ENCODE measurements around the gene PLA2G1B.
A peak's percentile ranks its signal among the peaks of the same experiment; 100 is the strongest.

The PLA2G1B gene

DNA sequence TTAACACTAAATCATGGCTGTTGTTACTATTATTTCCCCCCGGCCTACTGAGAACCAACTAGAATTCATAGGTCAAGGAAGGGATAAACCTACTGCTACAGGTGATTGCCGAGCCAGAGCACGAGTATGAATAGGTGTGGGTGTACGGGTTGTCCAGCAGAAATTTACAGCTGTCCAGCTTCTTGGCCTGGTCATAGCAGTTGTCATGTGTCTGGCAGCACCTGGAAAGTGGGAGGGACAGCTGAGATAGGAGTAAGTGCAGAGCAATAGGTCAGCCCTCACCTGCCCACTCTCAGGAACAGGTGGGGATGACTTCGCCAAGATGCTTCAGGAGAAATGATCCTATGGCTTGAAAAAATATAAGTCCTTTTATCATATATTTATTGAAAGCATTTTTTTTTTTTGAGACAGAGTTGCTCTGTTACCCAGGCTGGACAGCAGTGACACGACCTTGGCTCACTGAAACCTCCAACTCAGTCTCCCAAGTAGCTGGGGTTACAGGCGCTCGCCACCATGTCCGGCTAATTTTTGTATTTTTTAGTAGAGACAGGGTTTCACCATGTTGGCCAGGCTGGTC, 2.6 kb downstream of the PLA2G1B start:
- DNase-seq (ENCODE audit: low read depth): no peak

DNA sequence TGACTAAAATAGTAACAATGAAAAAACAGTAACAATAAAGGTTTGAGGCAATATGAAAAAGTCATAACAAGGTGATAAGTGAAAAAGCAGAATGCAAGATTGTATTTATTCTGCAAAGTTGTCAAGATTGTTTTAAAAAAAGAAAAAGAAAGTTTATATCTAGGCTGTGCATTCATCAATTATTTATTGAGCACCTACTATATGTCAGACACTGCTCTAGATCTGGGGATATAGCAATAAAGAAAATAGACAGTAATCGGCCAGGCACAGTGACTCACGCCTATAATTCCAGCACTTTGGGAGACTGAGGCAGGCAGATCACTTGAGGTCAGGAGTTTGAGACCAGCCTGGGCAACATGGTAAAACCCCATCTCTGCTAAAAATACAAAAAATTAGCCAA, 3.8 kb downstream of the PLA2G1B start:
- no peak for DNase-seq (ENCODE audit: low read depth)

DNA sequence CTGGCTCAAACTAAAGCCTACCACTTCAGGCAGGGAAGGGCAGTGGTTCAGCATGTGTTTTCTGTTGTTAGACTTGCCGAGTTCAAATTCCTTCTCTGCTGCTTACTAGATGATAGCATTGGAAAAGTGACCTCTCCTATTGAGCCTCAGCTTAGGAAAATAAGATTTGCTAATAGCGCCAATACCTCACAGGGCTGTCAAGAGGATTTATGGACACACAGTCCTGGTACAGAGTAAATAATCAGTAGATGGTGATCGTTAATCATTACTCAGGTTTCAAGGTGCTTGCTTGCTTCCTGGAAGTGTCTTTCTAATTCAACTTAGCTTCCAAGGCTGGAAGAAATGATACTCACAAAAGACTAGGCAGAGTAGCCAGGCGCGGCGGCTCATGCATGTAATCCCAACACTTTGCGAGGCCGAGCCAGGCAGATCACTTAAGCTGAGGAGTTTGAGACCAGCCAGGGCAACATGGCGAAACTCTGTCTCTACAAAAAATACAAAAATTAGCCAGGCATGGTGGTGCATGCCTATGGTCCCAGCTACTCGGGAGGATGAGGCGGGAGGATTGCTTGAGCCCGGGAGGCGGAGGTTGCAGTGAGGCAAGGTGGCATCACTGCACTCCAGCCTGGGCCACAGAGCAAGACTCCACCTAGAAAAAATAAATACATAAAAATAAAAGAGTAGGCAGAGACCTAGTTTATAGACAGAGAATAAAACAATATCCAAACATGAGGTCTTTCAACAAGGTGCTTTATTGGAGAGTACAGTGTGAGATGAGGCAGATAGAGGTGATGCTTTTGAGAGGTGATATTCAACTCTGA, 6.0 kb downstream of the PLA2G1B start:
- DNase-seq (ENCODE audit: low read depth): no peak

DNA sequence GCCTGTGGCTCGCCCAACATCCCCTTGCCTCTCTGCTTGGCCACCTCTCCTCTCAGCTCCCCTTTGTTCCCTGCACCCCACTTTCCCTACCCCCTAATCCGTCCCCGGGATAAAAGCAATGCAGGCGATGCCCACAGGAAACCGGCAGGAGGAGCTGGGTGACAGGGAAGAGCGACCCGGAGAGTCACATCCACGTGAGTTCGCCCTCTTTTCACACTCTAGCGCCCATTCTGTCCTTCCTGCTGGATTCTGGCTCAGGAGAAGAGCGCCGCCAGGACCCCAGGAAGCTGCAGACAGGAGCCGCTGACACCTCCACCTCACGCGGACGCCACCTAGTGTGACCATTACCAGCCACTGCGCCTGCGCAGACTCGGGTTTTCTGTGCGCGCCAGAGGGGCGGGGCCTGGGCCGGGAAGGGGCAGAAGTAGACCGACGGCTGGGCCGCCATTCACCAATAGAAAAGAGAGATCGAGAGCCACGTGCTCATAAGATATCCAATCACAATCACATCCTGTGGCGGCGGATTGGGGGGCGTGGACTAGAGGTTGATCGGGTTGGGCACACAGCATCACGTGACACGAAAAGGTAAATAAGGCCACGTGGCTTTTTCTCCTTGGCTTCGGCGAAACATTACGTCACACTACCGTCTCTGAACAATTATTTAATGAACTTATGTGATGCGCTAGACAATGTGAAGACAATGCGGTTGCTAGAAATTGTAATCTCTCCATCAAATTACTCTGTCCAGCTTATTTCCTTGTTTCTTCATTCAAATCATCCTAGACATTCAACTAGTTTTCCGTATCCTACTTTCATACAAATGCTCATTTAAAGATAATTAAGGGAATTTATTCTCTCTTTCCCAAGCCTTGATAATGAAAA, 10.1 kb downstream of the PLA2G1B start:
- DNase-seq (ENCODE audit: low read depth): peak; percentile 97

DNA sequence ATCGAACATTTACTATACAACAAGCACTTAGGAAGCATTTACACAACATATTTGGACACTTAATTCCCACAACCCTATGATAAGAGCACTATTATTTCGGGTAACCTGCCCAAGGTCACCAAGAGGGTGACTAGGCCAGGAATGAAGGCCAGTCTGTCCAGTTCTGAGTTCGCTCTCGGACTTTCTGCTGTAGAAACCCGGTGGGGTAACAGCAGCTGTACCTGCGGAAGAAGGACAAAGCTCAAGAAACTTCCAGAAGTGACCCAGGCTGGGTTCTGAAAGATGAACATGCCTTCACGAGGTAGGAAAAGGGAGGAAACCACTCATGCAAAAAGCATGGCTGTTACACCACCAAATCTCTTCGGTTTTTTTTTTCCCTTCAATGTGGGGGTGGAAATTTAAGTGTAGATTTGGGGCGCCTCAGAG, 10.8 kb downstream of the PLA2G1B start:
- DNase-seq (ENCODE audit: low read depth): no peak

DNA sequence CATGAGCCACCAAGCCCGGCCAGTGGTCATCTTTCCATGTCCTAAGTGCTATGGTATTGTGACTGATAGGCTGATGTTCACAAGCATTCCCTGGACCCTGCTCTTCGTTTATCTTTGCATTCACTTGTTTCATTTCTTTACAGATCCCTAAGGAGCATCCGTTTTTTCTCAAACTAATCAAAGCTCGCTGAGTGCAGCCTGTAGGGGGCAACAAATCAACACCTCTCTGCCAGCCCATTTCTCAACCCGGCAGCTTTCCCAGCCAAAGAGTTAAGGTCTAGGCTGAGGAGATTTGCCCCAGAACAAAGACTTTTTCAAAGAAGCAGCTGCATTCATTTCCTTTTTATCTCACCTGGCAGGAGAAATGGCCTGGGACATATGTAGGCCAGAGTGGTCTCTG, 13.4 kb downstream of the PLA2G1B start:
- DNase-seq (ENCODE audit: low read depth): no peak

DNA sequence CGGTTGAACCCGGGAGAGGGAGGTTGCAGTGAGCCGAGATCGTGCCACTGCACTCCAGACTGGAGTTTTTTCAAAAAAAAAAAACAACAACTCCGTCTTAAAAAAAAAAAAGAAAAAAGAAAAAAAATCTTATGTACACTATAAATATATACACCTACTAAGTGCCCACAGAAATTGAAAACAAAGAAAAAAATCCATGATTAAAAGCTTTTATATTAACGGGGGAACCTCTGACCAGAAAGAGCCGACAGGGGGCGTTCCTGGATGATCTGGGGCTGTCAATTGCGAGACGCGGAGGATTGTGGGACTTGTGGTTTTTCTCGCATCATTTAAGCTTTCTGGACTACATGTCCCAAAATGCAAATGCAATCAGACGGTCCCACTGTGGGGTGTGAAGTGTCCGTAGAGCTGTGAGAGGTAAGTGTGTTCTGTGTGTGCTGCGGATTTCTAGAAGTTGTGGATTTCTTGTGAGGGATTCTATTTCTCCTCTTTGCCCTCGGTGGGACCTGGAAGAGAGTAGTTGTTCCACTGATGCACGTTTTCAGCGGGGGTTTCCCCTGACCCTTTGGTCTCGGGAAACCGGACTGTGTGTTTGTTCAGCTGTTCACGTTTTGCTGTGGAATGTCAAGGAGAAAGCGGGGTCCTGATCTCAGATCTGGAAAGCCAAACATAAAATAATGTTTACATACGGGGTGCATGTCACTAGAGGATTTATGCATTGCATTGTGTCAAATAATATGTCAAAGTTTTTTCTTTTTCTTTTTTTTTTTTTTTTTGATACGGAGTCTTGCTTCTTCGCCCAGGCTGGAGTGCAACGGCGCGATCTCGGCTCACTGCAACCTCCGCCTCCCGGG, 25.4 kb downstream of the PLA2G1B start, which contains the start of gene SIRT4:
SIRT4 (plus strand) TSS at position 360 of the 854 bp plus-strand sequence. CDS start 1,241 bp downstream, outside the sequence.
- peak; percentile 78 for DNase-seq (ENCODE audit: low read depth)

DNA sequence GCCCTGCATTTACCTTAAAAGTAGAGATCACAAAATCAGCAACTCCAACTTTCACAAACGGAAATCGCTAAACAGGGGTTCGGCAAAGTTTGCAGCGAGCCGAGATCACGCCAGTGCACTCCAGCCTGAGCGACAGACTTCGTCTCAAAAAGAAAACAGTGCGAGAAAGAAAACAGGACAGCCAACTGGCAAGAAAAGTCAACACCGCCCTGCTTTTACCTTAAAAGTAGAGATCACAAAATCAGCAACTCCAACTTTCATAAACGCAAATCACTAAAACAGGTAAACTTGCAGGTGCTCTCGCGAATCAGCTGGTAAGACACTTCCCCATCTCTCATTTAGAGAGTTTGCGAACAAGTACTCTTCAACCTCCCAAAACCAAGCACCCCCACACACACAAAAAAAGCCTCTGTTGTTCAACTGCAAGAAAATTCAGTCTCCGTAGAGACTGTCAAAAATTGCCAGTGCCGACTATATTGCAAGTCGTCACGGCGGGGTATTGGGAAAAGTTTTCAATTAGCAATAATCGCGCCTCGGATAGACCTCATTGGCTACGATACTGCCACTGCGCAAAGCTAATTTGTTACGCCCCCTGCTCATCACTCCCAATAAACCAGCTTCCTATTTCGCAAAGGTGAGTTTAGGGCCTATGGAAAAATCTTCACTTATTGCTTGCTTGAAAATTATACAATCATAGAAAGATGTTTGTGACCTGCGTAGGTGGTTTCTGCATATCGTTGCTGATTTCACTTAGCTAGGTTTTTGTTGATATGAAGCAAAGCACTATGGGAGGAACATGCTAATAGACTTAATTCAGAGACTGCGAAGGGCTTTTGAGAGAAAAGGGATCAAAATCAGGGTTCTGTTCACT, 34.7 kb downstream of the PLA2G1B start, which contains the start of gene RNU4-1:
RNU4-1 (minus strand) TSS at position 577 of the 871 bp plus-strand sequence.
- DNase-seq (ENCODE audit: low read depth): peak; percentile 54

DNA sequence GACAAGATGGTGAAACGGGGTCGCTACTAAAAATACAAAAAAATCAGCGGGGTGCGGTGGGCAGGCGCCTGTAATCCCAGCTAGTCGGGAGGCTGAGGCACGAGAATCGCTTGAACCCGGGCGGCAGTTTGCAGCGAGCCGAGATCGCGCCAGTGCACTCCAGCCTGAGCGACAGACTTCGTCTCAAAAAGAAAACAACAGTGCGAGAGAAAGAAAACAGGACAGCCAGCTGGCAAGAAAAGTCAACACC, 35.2 kb downstream of the PLA2G1B start:
- no peak for DNase-seq (ENCODE audit: low read depth)

DNA sequence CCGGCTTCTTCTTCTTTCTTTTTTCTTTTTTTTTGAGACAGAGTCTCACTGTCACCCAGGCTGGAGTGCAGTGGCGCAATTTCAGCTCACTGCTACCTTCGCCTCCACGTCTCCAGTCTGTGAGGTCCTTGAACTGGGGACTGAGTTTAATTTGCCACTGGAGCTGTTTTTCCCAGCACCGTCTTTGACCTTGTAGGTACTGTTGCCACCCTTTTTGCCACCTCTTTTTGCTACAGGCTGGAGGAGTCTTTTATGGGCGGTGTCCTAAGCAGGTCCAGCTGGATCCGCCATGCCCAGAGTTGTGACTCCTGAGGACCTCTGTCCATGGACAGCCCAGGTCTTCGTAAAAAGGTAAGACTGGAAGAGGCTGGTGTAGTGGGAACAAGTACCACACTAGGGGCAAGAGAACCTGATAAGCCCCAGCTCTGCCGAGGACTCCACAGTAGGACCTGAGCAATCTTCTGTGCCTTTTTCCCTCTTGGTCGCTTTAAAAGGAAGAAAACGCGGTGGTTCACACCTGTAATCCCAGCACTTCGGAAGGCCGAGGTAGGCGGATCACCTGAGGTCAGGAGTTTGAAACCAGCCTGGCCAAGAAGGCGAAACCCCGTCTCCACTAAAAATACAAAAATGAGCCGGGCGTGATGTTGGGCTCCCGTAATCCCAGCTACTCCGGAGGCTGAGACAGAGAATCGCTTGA, 36.8 kb downstream of the PLA2G1B start:
- no peak for DNase-seq (ENCODE audit: low read depth)

DNA sequence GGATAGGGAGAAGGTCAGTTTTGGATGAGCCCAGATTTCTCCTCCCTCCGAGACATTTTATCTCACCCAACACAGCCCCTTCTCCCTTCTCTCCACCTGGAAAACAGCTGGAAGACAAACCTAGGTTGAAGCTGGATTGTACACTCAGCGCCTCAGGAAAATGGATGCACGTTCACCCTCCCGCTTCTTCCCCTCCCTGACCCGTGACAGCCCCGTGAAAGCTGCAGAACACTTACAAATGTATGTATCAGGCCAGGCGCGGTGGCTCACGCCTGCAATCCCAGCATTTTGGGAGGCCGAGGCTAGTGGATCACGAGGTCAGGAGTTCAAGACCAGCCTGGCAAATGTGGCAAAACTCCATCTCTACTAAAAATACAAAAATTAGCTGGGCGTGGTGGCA, 40.1 kb downstream of the PLA2G1B start:
- DNase-seq (ENCODE audit: low read depth): no peak

DNA sequence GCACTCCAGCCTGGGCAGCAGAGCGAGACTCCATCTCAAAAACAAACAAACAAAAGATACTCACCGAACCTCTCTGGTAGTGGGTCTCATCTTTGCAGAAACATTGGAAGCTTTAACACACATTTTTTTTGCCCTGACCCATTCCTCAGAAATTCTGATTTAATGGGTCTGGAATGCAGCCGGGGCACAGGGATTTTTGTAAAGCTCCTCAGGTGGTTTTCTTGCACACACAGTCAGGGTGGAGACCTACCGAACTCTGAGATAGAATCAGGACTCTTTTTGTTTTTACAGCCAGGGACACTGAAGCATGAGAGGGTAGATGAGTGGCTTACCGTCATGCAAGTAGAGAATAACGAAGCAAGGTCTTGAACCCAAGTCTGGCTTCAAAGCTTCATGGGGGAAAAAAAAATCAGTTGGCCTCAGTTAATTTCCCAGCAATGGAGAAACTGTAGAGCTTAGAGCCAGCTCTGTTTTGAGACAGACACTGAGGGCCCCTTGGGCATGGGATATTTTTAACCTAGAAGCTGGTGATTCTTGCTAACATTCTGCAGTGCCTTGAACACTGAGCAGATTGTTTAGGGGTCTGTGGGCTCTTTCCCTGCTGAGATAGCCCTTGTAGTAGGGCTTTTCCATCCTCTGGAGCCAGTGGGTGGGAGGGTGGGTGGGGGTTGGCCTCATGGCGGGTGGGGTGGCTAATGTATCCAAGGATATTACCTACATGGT, 40.6 kb downstream of the PLA2G1B start:
- DNase-seq (ENCODE audit: low read depth): no peak

DNA sequence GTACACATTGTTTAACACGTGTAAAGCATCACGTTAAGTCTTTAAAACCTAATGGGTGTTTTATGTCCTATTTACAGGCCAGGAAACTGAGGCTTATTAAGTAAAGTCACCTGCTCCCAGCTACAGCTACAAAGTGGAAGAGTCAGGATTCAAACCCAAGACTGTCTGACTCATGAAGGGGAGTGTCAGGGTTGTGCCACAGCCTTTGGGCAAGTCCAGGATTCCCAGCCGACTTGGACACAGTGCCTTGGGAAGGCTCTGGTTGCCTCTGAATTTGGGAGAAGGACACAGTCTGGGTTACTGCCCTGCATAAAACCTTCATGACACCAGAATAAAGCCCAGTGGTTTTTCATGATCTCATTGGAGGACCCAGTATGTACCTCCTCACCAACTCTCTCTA, 43.2 kb downstream of the PLA2G1B start:
- DNase-seq (ENCODE audit: low read depth): no peak

DNA sequence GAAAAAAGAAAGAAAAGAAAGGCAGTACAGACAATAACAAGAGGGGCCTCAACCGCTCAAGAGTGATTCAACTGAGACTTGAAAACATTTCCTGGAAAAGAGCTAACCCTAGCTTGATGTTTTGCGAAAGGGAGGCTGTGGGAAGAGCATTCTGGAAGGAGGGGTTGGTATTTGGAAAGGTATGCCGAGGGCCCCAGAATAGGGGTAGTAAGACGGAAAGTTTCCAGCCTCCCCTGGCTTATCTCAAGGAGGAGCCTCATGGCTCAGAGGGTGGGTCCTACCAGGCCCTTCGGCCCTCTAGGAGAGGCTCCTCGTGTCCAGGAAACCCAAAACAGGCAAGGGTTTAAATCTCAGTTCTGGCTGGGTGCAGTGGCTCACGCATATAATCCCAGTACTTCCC, 44.3 kb downstream of the PLA2G1B start:
- no peak for DNase-seq (ENCODE audit: low read depth)

DNA sequence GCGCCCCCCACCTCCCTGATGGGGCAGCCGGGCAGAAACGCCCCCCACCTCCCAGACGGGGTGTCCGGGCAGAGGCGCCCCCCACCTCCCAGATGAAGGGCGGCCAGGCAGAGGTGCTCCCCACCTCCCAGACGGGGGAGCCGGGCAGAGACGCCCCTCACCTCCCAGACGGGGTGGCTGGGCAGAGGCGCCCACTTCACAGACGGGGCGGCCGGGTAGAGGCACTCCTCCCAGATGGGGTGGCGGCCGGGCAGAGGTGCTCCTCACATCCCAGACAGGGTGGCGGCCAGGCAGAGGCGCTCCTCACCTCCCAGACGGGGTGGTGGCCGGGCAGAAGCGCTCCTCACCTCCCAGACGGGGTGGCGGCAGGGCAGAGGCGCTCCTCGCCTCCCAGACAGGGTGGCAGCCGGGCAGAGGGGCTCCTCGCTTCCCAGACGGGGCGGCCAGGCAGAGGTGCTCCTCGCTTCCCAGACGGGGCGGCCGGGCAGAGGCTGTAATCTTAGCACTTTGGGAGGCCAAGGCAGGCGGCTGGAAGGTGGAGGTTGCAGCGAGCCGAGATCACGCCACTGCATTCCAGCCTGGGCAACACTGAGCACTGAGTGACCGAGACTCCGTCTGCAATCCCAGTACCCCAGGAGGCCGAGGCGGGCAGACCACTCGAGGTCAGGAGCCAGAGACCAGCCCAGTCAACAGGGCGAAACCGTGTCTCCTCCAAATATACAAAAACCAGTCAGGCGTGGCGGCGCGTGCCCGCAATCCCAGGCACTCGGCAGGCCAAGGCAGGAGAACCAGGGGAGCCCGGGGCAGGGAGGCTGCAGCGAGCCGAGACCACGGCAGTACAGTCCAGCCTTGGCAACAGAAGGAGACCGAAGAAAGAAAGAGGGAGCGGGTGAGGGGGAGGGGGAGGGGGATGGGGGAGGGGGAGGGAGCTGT, 49.2 kb downstream of the PLA2G1B start:
- DNase-seq (ENCODE audit: low read depth): no peak

DNA sequence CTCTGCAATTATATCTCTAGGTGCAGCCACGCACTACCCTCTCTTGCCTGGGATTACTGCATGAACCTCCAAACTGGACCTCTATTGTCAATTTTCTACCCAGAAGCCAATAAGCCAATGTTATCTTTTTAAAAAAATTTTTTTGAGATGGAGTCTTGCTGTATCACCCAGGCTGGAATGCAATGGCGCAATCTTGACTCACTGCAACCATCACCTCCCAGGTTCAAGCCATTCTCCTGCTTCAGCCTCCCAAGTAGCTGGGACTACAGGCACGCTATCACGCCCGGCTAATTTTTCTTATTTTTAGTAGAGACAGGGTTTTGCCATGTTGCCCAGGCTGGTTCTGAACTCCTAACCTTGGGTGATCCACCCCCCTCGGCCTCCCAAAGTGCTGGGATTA, 50.8 kb downstream of the PLA2G1B start:
- no peak for DNase-seq (ENCODE audit: low read depth)

Measured in CMK (cell line).